SJSA1 (cell line): ENCODE results near the gene MRPS27. TPM values are rescaled to one million over a fixed set of nuclear protein-coding genes. Genes with fewer than 3 reads are reported as not detected.

Experiments used
- DNase-seq, 2 experiments: peaks; one replicate each; pipeline ENCODE4 v3.0.0-alpha.2; 2015 to 2020; ENCODE audit warnings: low spot score in 2 of 2, low read depth in 1 of 2
- H3K27ac ChIP-seq: fragments of 250-450 bp; sonication (Bioruptor Pico); 2 replicates; pipeline ENCODE4 v1.5.1; 2020; ENCODE audit warnings: mild to moderate bottlenecking, moderate library complexity
- H3K27me3 ChIP-seq: fragments of 250-450 bp; sonication (Bioruptor Pico); replicated peaks from 2 replicates; pipeline ENCODE4 v1.5.1; 2020; ENCODE audit warnings: mild to moderate bottlenecking, moderate library complexity
- H3K36me3 ChIP-seq: fragments of 250-450 bp; sonication (Bioruptor Pico); 2 replicates; pipeline ENCODE4 v1.5.1; 2020; ENCODE audit warnings: mild to moderate bottlenecking
- H3K4me1 ChIP-seq: fragments of 250-450 bp; sonication (Bioruptor Pico); replicated peaks from 2 replicates; pipeline ENCODE4 v1.6.1; 2021; ENCODE audit warnings: mild to moderate bottlenecking
- H3K4me3 ChIP-seq: fragments of 250-450 bp; sonication (Bioruptor Pico); 2 replicates; pipeline ENCODE4 v1.5.1; 2020; ENCODE audit warnings: mild to moderate bottlenecking
- H3K9me3 ChIP-seq: fragments of 250-450 bp; sonication (Bioruptor Pico); replicated peaks from 2 replicates; pipeline ENCODE4 v1.5.1; 2020; ENCODE audit warnings: mild to moderate bottlenecking
- total RNA-seq: library from RNA; depleted of rRNA; stranded (reverse); fragments of >200 nt; shearing (Covaris generic); gene quantifications from 2 replicates; pipeline ENCODE4 v1.2.3, GENCODE V29; 2014

The MRPS27 gene
- total RNA-seq, 1 experiment from 2014 or later, result 57.3 TPM

GRCh38 chr5:72293495-72294055, 26.5 kb downstream of the MRPS27 start:
- H3K4me1 ChIP-seq, result peaks cover 21% of the 10 kb centered on the region
- H3K36me3 ChIP-seq, result peaks cover 35% of the 10 kb centered on the region
- H3K4me3 ChIP-seq, result no peak overlapping the region
- H3K9me3 ChIP-seq, result no peaks in the 10 kb centered on the region
- H3K27ac ChIP-seq, result no peak overlapping the region
- DNase-seq, result no peak
- H3K27me3 ChIP-seq, result no peaks in the 10 kb centered on the region

GRCh38 chr5:72292411-72292810, 27.6 kb downstream of the MRPS27 start:
- Histone ChIP-seq H3K4me1 (peaks cover 16% of the 10 kb centered on the region), H3K9me3 (no peaks in the 10 kb centered on the region), H3K4me3 (no peak overlapping the region), H3K27me3 (no peaks in the 10 kb centered on the region), H3K36me3 (peaks cover 41% of the 10 kb centered on the region), H3K27ac (no peak overlapping the region)
- DNase-seq, result no peak

- Histone ChIP-seq H3K9me3 (no peaks in the 10 kb centered on the region), H3K4me3 (no peak overlapping the region), H3K4me1 (peaks cover 13% of the 10 kb centered on the region), H3K36me3 (peaks cover 37% of the 10 kb centered on the region), H3K27me3 (no peaks in the 10 kb centered on the region), H3K27ac (no peak overlapping the region)
- no peak for DNase-seq
These were observed 28.4 kb downstream of the MRPS27 start for GRCh38 chr5:72291601-72292000.

GRCh38 chr5:72290356-72291133, 29.5 kb downstream of the MRPS27 start:
- Histone ChIP-seq H3K9me3 (no peaks in the 10 kb centered on the region), H3K4me1 (peaks cover 2% of the 10 kb centered on the region), H3K36me3 (peaks cover 32% of the 10 kb centered on the region), H3K4me3 (no peak overlapping the region), H3K27ac (no peak overlapping the region), H3K27me3 (no peaks in the 10 kb centered on the region)
- DNase-seq, result no peak

- no peak for DNase-seq
- peaks cover 28% of the 10 kb centered on the region for H3K36me3 ChIP-seq
These were observed 31.1 kb downstream of the MRPS27 start for GRCh38 chr5:72288924-72289323.

GRCh38 chr5:72286798-72287197, 33.2 kb downstream of the MRPS27 start:
- Histone ChIP-seq H3K27me3 (no peaks in the 10 kb centered on the region), H3K4me1 (peaks cover 16% of the 10 kb centered on the region), H3K9me3 (no peaks in the 10 kb centered on the region), H3K36me3 (peaks cover 14% of the 10 kb centered on the region; the same call in 1 of the 2 replicates), H3K4me3 (no peak overlapping the region), H3K27ac (no peak overlapping the region)
- no peak for DNase-seq

More at GRCh38 chr5:72288924-72289323, 31.1 kb downstream of the MRPS27 start:
- Histone ChIP-seq H3K4me1 (no peaks in the 10 kb centered on the region), H3K9me3 (no peaks in the 10 kb centered on the region), H3K27me3 (no peaks in the 10 kb centered on the region), H3K4me3 (no peak overlapping the region), H3K27ac (no peak overlapping the region)

- H3K27ac ChIP-seq, result no peak overlapping the region
- H3K4me3 ChIP-seq, result no peak overlapping the region
- peaks cover 26% of the 10 kb centered on the region for H3K4me1 ChIP-seq
- no peak for DNase-seq
- H3K27me3 ChIP-seq, result no peaks in the 10 kb centered on the region
- peaks cover 18% of the 10 kb centered on the region for H3K36me3 ChIP-seq
- H3K9me3 ChIP-seq, result no peaks in the 10 kb centered on the region
These were observed 34.6 kb downstream of the MRPS27 start for GRCh38 chr5:72285424-72285821.

GRCh38 chr5:72284559-72285423, 35.2 kb downstream of the MRPS27 start:
- Histone ChIP-seq H3K4me1 (peaks cover 26% of the 10 kb centered on the region), H3K27me3 (no peaks in the 10 kb centered on the region), H3K36me3 (peaks cover 18% of the 10 kb centered on the region), H3K27ac (no peak overlapping the region), H3K4me3 (no peak overlapping the region), H3K9me3 (no peaks in the 10 kb centered on the region)
- DNase-seq, result no peak

- Histone ChIP-seq H3K36me3 (peaks cover 13% of the 10 kb centered on the region), H3K4me3 (no peak overlapping the region), H3K27ac (no peak overlapping the region), H3K4me1 (peaks cover 26% of the 10 kb centered on the region), H3K27me3 (no peaks in the 10 kb centered on the region), H3K9me3 (no peaks in the 10 kb centered on the region)
- no peak for DNase-seq
These were observed 36.7 kb downstream of the MRPS27 start for GRCh38 chr5:72283358-72283757.

- H3K27ac ChIP-seq, result peak overlapping the region; percentile 42
- no peaks in the 10 kb centered on the region for H3K9me3 ChIP-seq
- H3K27me3 ChIP-seq, result no peaks in the 10 kb centered on the region
- H3K4me1 ChIP-seq, result peaks cover 26% of the 10 kb centered on the region
- no peak for DNase-seq
- H3K36me3 ChIP-seq, result peaks cover 12% of the 10 kb centered on the region
- no peak overlapping the region for H3K4me3 ChIP-seq
These were observed 37.2 kb downstream of the MRPS27 start for GRCh38 chr5:72282878-72283277.

GRCh38 chr5:72281764-72282499, 38.1 kb downstream of the MRPS27 start:
- H3K4me3 ChIP-seq, result no peak overlapping the region
- peak overlapping the region; percentile 42 for H3K27ac ChIP-seq

GRCh38 chr5:72281430-72281763, 38.6 kb downstream of the MRPS27 start:
- Histone ChIP-seq H3K4me1 (peaks cover 26% of the 10 kb centered on the region), H3K4me3 (no peak overlapping the region), H3K36me3 (peaks cover 8% of the 10 kb centered on the region), H3K9me3 (no peaks in the 10 kb centered on the region), H3K27me3 (no peaks in the 10 kb centered on the region), H3K27ac (peak overlapping the region; percentile 42)
- DNase-seq, result no peak

More at GRCh38 chr5:72281764-72282499, 38.1 kb downstream of the MRPS27 start:
- H3K9me3 ChIP-seq, result no peaks in the 10 kb centered on the region
- peak in 1 of 2 experiments; percentile 52 for DNase-seq
- peaks cover 26% of the 10 kb centered on the region for H3K4me1 ChIP-seq
- H3K36me3 ChIP-seq, result peaks cover 8% of the 10 kb centered on the region
- no peaks in the 10 kb centered on the region for H3K27me3 ChIP-seq

GRCh38 chr5:72280581-72281069, 39.4 kb downstream of the MRPS27 start:
- Histone ChIP-seq H3K27ac (no peak overlapping the region; the same call in 1 of the 2 replicates), H3K36me3 (peaks cover 8% of the 10 kb centered on the region), H3K4me1 (peaks cover 26% of the 10 kb centered on the region), H3K27me3 (no peaks in the 10 kb centered on the region), H3K9me3 (no peaks in the 10 kb centered on the region), H3K4me3 (no peak overlapping the region)
- DNase-seq, result peak in 1 of 2 experiments; percentile 37
